NB4 (cell line): Measurements from ENCODE around the gene CDH12.

Experiments
- CTCF ChIP-seq: IDR thresholded peaks from one replicate; pipeline ENCODE4 v1.5.1; 2012; ENCODE audit warnings: low read depth, low read length
- MYC ChIP-seq: IDR thresholded peaks from 2 replicates; pipeline ENCODE4 v1.6.1; 2011; ENCODE audit warnings: low read depth, low read length
- POLR2A ChIP-seq: IDR thresholded peaks from 2 replicates; pipeline ENCODE4 v1.6.1; 2011; ENCODE audit warnings: mild to moderate bottlenecking; ENCODE audit not compliant: insufficient read length; ENCODE audit errors: extremely low read depth

- no peak for TF ChIP-seq POLR2A
- TF ChIP-seq CTCF: no peak
- TF ChIP-seq MYC: no peak
Measured at GRCh38 chr5:22465616-22466015, 387.5 kb downstream of the CDH12 start.
